ENCODE data around the gene LRIT3. TPM values are rescaled to one million over a fixed set of nuclear protein-coding genes. Genes with fewer than 3 reads are reported as not detected.

Gene LRIT3, protein sequence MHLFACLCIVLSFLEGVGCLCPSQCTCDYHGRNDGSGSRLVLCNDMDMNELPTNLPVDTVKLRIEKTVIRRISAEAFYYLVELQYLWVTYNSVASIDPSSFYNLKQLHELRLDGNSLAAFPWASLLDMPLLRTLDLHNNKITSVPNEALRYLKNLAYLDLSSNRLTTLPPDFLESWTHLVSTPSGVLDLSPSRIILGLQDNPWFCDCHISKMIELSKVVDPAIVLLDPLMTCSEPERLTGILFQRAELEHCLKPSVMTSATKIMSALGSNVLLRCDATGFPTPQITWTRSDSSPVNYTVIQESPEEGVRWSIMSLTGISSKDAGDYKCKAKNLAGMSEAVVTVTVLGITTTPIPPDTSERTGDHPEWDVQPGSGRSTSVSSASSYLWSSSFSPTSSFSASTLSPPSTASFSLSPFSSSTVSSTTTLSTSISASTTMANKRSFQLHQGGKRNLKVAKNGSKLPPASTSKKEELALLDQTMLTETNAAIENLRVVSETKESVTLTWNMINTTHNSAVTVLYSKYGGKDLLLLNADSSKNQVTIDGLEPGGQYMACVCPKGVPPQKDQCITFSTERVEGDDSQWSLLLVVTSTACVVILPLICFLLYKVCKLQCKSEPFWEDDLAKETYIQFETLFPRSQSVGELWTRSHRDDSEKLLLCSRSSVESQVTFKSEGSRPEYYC
- 0.05 to 0.07 TPM (median 0.06 TPM) in 5 replicates for total RNA-seq (2022; extraction: Qiagen RNA extraction; ENCODE audit: low read depth)

GRCh38 chr4:109847896-109848442 lies at the start of gene LRIT3:
LRIT3 (plus strand) TSS chr4:109848107; CDS start chr4:109848202, 95 bp downstream.

DNA sequence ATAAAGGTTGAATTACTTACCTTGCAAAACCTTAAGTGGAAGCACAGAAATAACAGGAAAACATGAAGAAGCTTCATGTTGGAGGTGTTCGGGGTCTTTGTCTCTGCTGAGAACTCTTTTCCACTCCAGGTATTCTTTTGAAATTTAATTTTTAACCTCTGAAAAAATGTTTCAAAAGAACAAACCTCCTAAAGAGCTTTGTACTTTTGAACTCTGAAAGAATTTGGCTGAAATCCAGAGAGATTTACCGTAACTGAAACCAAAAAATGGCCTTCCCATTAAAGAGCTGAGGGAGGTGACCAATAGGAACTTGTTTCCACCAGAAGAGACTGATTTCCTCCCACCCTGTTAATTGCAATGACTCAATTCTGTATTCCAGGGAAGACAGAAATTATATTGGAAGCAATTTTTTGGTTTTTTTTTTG lies 46.0 kb upstream of the LRIT3 start, which contains the start of gene CFI:
Gene CFI (minus strand): TSS at position 105 of the 425 bp plus-strand sequence. CDS start 28 bp downstream, at position 77.

DNA sequence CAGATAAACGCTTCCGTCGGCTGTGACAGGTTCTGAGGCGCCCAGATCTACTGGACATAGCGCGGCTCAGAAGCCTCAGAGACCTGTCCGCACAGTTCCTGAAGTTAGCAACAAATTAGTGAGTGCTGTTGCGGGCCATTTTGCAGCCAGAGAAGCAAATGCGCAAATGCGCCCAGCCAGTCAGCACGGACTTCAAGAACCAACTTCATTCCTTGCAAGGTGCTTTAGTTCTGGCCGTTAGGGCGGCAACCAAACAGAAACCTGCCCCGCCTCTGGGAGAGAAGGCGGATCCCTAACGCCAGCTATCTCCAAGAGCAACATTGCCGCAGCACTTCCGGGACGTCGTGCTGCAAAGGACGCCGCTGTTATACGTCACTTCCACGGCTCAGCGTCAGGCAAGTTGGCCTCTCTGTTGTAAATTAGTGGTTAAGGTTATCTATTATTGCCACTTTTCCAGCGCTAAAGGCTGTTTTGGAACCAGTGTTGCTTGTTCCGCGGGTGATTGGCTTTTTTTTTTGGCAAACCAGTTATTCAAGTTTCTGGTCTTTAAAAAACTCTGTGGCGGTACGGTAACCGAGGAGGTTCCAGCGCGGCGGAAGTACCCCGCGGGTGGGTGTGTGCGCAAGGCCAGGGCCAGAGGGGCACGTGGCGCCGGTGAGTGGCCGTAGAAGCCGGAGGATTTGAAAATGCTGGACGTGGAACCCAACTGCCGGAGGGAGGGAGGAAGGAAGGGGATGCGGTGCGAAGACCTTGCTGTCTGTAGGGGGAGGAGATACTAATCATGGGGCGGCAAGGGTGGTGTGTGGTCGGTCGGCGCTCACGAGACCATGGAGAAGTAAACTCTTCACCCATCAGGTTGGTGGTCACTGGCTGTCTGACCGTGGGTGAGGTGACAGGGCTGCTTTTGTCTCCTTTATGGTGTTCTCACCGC lies 32.5 kb upstream of the LRIT3 start, which contains the start of gene GAR1:
Gene GAR1 (plus strand): TSS at position 612 of the 931 bp plus-strand sequence. CDS start 403 bp downstream, outside the sequence.

GRCh38 chr4:109827672-109828071 lies 20.2 kb upstream of the LRIT3 start, which contains the start of gene RRH:
RRH (plus strand) TSS chr4:109827972; CDS start chr4:109828028, 56 bp downstream.

DNA sequence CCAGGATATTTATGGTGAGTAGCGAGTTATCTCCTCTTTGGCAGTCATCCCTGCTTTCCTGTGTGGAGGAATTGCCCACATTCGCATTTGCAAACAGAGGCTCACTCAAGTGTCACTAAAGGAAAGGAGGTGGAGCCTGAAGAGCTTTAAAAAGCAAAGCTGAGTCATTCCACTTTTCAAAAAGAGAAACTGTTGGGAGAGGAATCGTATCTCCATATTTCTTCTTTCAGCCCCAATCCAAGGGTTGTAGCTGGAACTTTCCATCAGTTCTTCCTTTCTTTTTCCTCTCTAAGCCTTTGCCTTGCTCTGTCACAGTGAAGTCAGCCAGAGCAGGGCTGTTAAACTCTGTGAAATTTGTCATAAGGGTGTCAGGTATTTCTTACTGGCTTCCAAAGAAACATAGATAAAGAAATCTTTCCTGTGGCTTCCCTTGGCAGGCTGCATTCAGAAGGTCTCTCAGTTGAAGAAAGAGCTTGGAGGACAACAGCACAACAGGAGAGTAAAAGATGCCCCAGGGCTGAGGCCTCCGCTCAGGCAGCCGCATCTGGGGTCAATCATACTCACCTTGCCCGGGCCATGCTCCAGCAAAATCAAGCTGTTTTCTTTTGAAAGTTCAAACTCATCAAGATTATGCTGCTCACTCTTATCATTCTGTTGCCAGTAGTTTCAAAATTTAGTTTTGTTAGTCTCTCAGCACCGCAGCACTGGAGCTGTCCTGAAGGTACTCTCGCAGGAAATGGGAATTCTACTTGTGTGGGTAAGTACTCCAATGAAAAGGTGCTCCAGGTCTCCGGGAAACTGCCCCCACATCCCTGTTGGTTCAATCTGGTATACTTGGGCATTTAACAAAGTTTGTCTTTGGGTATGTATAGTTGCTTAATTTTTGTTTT lies 65.0 kb downstream of the LRIT3 start, which contains the start of gene EGF:
Gene EGF (plus strand): TSS at position 178 of the 890 bp plus-strand sequence. CDS start 453 bp downstream, at position 631.

Other genes starting within 250 kb of the LRIT3 start
- gene CASP6, start 144.7 kb upstream of the LRIT3 start, total RNA-seq (2022; extraction: Qiagen RNA extraction; ENCODE audit: low read depth) = 13.0 to 16.8 TPM (median 14.9 TPM) in 5 replicates
- 6.7 to 18.1 TPM (median 11.5 TPM) in 5 replicates for gene PLA2G12A, start 118.0 kb upstream of the LRIT3 start, total RNA-seq (2022; extraction: Qiagen RNA extraction; ENCODE audit: low read depth)
- 0.26 to 0.69 TPM (median 0.42 TPM) in 5 replicates for gene CFI, start 46.1 kb upstream of the LRIT3 start, total RNA-seq (2022; extraction: Qiagen RNA extraction; ENCODE audit: low read depth)
- gene GAR1, start 32.3 kb upstream of the LRIT3 start, total RNA-seq (2022; extraction: Qiagen RNA extraction; ENCODE audit: low read depth) = 41.1 to 51.6 TPM (median 44.5 TPM) in 5 replicates
- gene RRH, start 20.1 kb upstream of the LRIT3 start, total RNA-seq (2022; extraction: Qiagen RNA extraction; ENCODE audit: low read depth) = 0.06 to 0.08 TPM in 2 of 5 replicates, not detected in the others
- gene EGF, start 64.8 kb downstream of the LRIT3 start, total RNA-seq (2022; extraction: Qiagen RNA extraction; ENCODE audit: low read depth) = 0.13 to 1.9 TPM (median 0.42 TPM) in 5 replicates